Loucy (cell line): ENCODE data around the gene MRPL22.

Experiments
- EZH2phosphoT487 ChIP-seq: fragments of 200-600 bp; IDR thresholded peaks from 2 replicates; pipeline ENCODE4 v1.6.1; 2018; ENCODE audit warnings: antibody characterized with exemption, mild to moderate bottlenecking, moderate library complexity, borderline replicate concordance
- TF ChIP-seq, protein P1 (sequence below): fragments of 200-600 bp; sonication (generic); conservative IDR thresholded peaks from 2 replicates; pipeline ENCODE4 v1.5.1; 2014; ENCODE audit warnings: mild to moderate bottlenecking, antibody characterized with exemption, low read length

DNA sequence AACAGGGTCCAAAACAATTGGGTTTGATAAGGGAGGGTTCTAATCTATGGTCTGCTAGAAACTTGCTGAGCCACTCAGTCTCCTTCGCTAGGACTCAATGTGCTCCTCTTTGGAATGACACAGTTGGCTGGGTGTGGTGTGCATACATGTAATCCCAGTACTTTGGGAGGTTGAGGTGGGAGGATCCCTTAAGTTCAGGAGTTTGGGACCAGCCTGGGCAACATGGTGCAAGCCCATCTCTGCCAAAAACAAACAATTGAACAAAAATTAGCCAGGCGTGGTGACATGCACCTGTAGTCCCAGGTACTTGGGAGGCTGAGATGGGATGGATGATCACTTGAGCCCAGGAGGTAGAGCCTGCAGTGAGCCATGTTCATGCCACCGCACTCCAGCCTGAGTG is 70.0 kb downstream of the MRPL22 start:
- TF ChIP-seq, protein P1, sequence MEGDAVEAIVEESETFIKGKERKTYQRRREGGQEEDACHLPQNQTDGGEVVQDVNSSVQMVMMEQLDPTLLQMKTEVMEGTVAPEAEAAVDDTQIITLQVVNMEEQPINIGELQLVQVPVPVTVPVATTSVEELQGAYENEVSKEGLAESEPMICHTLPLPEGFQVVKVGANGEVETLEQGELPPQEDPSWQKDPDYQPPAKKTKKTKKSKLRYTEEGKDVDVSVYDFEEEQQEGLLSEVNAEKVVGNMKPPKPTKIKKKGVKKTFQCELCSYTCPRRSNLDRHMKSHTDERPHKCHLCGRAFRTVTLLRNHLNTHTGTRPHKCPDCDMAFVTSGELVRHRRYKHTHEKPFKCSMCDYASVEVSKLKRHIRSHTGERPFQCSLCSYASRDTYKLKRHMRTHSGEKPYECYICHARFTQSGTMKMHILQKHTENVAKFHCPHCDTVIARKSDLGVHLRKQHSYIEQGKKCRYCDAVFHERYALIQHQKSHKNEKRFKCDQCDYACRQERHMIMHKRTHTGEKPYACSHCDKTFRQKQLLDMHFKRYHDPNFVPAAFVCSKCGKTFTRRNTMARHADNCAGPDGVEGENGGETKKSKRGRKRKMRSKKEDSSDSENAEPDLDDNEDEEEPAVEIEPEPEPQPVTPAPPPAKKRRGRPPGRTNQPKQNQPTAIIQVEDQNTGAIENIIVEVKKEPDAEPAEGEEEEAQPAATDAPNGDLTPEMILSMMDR: no peak
- no peak for TF ChIP-seq EZH2phosphoT487
